Thoracic aorta (tissue), 2 donors: ENCODE data around the gene FRMPD1. TPM values are rescaled to one million over a fixed set of nuclear protein-coding genes. Genes with fewer than 3 reads are reported as not detected.

Experiments used
- ATAC-seq: fragments of 150-250 bp; one replicate; pipeline ENCODE4 v1.8.0; 2017; ENCODE audit warnings: low read depth; ENCODE audit not compliant: insufficient number of reproducible peaks, low FRiP score
- DNase-seq: peaks from one replicate; pipeline ENCODE4 v3.0.0-alpha.2; 2020; ENCODE audit warnings: low spot score
- H3K27ac ChIP-seq, 2 donors: fragments of 200-600 bp; sonication (generic); 1 replicate in 1 of 2; 2 replicates in 1 of 2; pipeline ENCODE4 v1.5.1; 2016; ENCODE audit warnings: mild to moderate bottlenecking in 2 of 2, moderate library complexity in 2 of 2
- H3K27me3 ChIP-seq: fragments of 200-600 bp; sonication (generic); replicated peaks from 2 replicates; pipeline ENCODE4 v1.6.0; 2016; ENCODE audit warnings: mild to moderate bottlenecking; ENCODE audit not compliant: insufficient read depth
- H3K36me3 ChIP-seq: fragments of 200-600 bp; sonication (generic); one replicate; pipeline ENCODE4 v1.5.1; 2016
- H3K4me1 ChIP-seq, 2 donors: fragments of 200-600 bp; sonication (generic); 1 replicate in 1 of 2; 2 replicates in 1 of 2; pipeline versions ENCODE4 v1.5.1 to v1.6.0; 2016; ENCODE audit warnings: low read depth in 2 of 2, mild to moderate bottlenecking in 1 of 2; ENCODE audit not compliant: control insufficient read depth in 1 of 2
- H3K4me3 ChIP-seq: fragments of 200-600 bp; sonication (generic); 2 replicates; pipeline ENCODE4 v1.5.1; 2016; ENCODE audit warnings: mild to moderate bottlenecking
- H3K9me3 ChIP-seq: fragments of 200-600 bp; sonication (generic); 2 replicates; pipeline ENCODE4 v1.5.1; 2016
- total RNA-seq, 2 donors: library from RNA; depleted of rRNA; stranded (reverse); fragments of >200 nt; gene quantifications; one replicate each; pipeline versions ENCODE4 v1.1.0 to v1.2.3, GENCODE V29; 2016
- TF ChIP-seq, protein P1 (sequence below): fragments of 200-600 bp; sonication (generic); IDR thresholded peaks from one replicate; pipeline ENCODE4 v1.5.1; 2019; ENCODE audit warnings: antibody characterized with exemption

Gene FRMPD1
- total RNA-seq, 2 donors from 2014 or later = 0.27 TPM; not detected in 1

- Histone ChIP-seq H3K27me3 (no peaks in the 10 kb centered on the region), H3K4me1 (no peaks in the 10 kb centered on the region), H3K4me3 (no peak overlapping the region), H3K36me3 (no peaks in the 10 kb centered on the region), H3K9me3 (no peaks in the 10 kb centered on the region), H3K27ac (no peak overlapping the region)
- TF ChIP-seq, protein P1, sequence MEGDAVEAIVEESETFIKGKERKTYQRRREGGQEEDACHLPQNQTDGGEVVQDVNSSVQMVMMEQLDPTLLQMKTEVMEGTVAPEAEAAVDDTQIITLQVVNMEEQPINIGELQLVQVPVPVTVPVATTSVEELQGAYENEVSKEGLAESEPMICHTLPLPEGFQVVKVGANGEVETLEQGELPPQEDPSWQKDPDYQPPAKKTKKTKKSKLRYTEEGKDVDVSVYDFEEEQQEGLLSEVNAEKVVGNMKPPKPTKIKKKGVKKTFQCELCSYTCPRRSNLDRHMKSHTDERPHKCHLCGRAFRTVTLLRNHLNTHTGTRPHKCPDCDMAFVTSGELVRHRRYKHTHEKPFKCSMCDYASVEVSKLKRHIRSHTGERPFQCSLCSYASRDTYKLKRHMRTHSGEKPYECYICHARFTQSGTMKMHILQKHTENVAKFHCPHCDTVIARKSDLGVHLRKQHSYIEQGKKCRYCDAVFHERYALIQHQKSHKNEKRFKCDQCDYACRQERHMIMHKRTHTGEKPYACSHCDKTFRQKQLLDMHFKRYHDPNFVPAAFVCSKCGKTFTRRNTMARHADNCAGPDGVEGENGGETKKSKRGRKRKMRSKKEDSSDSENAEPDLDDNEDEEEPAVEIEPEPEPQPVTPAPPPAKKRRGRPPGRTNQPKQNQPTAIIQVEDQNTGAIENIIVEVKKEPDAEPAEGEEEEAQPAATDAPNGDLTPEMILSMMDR = no peak
- ATAC-seq = no peak
- no peak for DNase-seq
These were observed 42.0 kb downstream of the FRMPD1 start for GRCh38 chr9:37692622-37693221.

DNA sequence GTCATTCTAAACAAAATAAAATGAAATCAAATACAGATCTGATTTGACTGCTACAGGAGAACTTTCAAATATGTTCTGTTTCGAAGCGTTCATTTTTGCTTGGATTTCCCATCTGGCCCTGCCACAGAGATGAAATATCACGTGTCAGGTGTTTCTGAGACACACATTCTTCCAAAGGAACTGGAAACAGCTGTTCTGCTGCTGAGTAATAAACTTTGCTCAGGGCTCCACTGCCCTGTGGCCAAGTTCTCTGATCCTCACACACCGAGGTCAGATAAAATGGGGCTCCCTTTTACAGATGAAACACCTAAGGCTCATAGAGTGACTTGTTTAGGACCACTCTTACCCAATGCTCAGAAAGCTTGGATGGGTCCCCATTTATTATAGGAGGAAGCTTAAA is 42.5 kb downstream of the FRMPD1 start:
- no peak for DNase-seq
- H3K4me3 ChIP-seq = no peak overlapping the region

DNA sequence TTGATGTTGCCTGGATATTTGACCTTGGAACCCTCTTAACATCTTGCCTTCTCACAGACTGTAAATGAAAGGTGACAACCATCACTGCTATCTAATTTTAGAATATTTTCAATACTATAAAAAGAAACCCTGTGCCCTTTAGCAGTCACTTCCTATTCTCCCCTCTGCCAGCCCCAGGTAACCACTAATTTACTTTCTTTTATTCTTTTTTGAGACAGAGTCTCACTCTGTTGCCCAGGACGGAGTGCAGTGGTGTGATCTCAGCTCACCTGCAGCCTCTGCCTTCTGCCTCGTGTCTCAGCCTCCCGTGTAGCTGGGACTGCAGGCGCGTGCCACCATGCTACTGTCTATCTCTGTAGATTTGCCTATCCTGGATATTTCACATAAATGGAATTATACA is 43.6 kb downstream of the FRMPD1 start:
- no peaks in the 10 kb centered on the region for H3K9me3 ChIP-seq
- ATAC-seq (no peak), DNase-seq (no peak)
- H3K27ac ChIP-seq = no peak overlapping the region
- H3K27me3 ChIP-seq = no peaks in the 10 kb centered on the region
- TF ChIP-seq, protein P1 = no peak
- H3K4me3 ChIP-seq = no peak overlapping the region
- no peaks in the 10 kb centered on the region for H3K36me3 ChIP-seq
- H3K4me1 ChIP-seq = no peaks in the 10 kb centered on the region

More for the DNA sequence above, 42.5 kb downstream of the FRMPD1 start:
- Histone ChIP-seq H3K27me3 (no peaks in the 10 kb centered on the region), H3K9me3 (no peaks in the 10 kb centered on the region), H3K27ac (no peak overlapping the region), H3K4me1 (no peaks in the 10 kb centered on the region), H3K36me3 (no peaks in the 10 kb centered on the region)
- TF ChIP-seq, protein P1 = no peak
- no peak for ATAC-seq

DNA sequence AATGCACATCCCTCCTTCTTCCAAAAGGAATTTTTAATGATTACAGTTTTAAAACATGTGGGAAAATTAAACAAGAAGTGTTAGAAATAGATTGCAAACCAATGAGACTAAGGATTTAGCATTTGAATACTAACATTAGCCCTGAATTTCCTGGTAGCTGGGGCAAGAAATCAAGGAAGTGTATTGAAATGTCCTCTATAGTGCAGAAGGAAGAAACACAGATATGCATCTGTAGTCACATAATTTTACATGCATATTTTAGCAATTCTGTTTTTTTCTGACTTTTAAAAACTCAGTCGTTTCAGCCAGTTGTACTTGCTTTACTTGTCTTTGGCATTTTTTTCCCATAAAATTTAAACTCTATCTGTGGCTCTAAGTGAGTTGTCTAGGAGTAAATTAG is 45.8 kb downstream of the FRMPD1 start:
- no peak for ATAC-seq
- no peak for DNase-seq
- TF ChIP-seq, protein P1 = no peak
- H3K9me3 ChIP-seq = no peaks in the 10 kb centered on the region
- no peaks in the 10 kb centered on the region for H3K36me3 ChIP-seq
- H3K27me3 ChIP-seq = no peaks in the 10 kb centered on the region
- no peak overlapping the region for H3K27ac ChIP-seq
- no peaks in the 10 kb centered on the region for H3K4me1 ChIP-seq
- no peak overlapping the region for H3K4me3 ChIP-seq

GRCh38 chr9:37700131-37700530 is 49.4 kb downstream of the FRMPD1 start:
- ATAC-seq (no peak), DNase-seq (no peak)
- Histone ChIP-seq H3K27me3 (no peaks in the 10 kb centered on the region), H3K4me1 (no peaks in the 10 kb centered on the region), H3K27ac (no peak overlapping the region), H3K36me3 (no peaks in the 10 kb centered on the region), H3K4me3 (no peak overlapping the region), H3K9me3 (no peaks in the 10 kb centered on the region)
- TF ChIP-seq, protein P1 = no peak
